ENCODE results near the gene MAFB. TPM values are rescaled to one million over a fixed set of nuclear protein-coding genes. Genes with fewer than 3 reads are reported as not detected.
"Not testable (repeated sequence)": the region's sequence is repeated elsewhere in the genome, so short reads cannot be mapped to it uniquely, and the experiment has no call there.

The MAFB gene
- 20.6 TPM for total RNA-seq

GRCh38 chr20:40689100-40689942 lies at the start of gene MAFB:
Gene MAFB (minus strand): TSS chr20:40689236. CDS start chr20:40688850, 386 bp downstream.
- DNase-seq, result peak; percentile 92

- not testable (repeated sequence) for DNase-seq
These were observed 47.4 kb upstream of the MAFB start for GRCh38 chr20:40736468-40736867.

DNA sequence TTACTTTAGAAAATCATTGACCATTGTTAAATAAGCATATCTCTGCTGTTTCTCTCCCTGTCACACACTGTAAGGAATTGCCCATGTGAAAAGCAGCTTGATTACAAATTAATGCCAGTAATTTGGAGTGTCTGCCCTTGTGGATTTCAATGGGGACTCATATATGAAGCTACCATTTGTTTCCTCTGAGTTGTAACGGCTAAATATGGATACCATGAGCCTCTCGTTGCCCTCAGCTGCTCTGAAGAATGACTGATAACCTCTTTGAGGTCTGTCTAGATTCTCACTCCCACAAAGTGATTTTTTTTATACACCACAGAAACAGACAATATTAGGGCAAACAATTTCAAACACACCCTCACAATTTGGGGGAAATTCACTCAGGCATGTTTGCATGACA lies 40.0 kb upstream of the MAFB start:
- DNase-seq, result no peak

DNA sequence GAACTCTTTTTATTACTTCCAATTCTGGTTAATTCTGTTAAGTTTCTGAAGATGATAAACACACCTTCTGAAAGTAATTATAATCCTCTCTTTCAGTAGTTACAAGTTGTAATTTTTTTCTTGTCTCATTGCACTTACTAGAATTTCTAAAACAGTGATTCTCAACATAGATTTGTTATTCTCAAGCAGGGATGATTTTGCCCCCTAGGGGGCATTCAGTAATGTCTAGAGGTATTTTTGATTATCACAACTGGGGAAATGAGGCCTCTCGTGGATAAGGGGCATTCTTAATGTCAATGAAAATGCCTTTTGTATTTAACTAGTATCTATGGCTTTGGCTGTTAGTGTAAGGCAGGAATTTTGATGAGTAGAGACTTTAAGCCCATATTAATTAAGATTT lies 39.4 kb upstream of the MAFB start:
- no peak for DNase-seq

DNA sequence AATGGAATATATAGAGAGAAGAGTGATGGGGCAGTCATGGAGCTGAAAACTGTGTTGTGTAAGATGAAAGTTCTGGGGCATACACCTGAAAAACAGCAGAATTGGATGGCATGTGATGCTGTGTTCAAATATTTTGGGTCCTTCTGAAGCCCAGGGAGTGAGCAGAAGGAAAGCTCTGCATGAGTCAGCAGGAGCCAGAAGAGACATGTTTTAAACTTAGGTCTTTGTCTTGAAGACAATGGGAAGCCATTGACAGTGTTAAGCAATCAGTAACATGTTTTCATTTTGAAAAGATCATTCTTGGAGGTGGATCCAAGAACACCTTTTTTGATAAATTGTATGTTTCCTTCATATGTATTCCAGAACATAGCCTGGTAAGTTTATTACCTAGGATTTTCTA lies 38.9 kb upstream of the MAFB start:
- no peak for DNase-seq

GRCh38 chr20:40726776-40727175 lies 37.7 kb upstream of the MAFB start:
- DNase-seq, result no peak

GRCh38 chr20:40724566-40724965 lies 35.5 kb upstream of the MAFB start:
- no peak for DNase-seq

DNA sequence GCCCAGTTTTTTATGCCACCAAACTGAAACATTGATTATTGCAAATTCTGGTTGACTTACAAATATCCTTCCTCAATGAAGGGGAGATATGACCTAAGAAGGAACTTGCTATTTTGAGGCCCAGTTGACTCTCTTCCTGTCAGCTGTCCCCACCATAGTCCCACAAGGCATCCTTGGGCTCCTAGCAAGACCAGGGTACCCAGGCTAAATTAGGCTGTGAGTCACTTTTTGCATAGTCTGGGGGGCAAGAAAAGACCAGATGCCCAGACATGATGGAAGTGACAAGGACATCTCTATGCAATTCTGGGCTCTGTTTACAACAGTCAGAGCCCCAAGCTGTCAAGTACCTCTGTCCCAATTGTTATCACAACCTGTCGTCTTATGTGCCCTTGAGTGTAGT lies 31.8 kb upstream of the MAFB start:
- DNase-seq, result no peak

DNA sequence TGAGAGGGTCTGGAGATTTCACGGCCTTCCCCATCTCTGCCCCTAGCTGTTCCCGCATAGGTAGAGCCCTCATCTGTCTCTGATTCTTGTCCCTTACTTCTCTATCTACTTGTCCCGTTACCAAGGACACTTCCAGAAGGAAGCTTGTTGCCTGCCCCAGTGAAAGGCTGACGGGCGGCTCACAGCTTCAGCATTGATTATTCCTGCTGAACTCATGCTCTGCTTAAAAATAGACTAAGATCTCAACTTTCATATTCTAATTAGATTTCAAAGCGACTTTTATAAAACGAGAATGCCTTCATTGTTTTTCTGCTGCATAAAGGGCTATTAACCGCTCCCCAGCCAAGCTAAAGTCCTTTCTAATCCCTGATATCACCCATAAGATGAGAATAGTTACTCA lies 31.1 kb upstream of the MAFB start:
- no peak for DNase-seq

DNA sequence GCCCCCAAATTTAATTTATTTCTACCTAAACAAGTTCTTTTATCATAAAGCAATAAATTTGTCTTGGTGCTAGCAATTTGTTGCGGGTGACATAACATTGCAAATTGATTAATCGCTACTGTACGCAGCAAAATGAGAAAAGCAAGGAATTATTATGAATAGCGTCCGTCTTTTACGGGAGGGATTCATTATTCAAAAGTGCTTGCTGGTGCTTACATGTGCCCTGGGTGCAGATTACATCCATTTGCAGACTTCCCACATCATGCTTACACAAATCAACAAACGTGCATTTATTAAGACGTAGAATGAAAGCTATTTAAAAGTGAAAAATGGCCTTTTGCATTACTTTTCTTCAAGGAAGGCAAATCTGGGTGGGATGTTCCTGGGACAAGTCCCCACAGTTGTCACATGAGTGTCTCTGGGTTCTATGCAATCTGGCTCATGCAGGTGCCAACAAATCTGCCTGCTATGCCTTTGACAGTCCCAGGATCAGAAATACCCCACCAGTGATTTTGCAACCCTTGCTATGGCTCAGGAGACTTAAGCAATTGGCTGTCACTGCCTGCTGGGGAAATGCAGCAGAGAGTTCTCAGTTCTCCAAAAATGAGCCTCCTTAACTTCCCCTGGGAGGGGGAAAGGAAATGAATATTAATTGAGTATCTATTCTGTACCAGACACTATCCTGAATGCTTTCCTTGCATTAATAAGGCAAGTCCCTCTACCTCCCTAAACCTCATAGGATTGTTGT lies 30.1 kb upstream of the MAFB start:
- DNase-seq, result no peak

DNA sequence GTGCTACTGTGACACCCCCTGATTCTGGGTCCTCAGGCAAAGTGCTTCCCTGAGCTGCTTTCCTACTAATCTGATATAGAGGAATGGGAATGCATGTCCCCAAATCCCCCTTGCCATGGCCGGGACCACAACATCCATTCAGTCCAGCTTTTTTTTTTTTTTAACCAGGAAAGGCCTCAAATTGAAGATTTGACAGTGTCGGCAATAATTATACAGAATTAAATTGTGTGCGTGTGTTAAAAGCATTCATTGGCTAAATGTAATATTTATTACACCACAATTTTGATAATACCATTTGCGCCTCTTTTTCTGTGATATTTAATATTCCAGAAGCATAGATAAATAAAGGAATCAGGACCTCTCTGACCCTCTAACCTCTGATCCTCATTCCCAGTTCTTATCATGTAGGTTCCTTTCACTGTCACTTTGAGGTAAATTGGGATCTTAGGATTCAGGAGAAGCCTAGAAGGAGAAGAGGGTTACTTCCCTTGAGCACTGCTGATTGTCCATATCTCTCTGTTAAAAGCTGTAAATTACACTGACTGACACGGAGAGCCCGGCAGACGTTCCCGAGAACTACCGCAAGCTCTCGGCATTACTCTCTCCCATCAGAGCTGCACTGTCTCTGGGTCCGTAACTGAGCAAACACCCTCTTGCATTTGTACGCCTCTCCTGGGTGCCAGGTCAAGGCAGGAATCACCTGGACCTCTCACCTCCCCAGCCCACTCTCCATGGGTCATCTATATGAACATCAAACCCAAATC lies 29.4 kb upstream of the MAFB start:
- no peak for DNase-seq

- no peak for DNase-seq
These were observed 28.4 kb upstream of the MAFB start for GRCh38 chr20:40717343-40717865.

DNA sequence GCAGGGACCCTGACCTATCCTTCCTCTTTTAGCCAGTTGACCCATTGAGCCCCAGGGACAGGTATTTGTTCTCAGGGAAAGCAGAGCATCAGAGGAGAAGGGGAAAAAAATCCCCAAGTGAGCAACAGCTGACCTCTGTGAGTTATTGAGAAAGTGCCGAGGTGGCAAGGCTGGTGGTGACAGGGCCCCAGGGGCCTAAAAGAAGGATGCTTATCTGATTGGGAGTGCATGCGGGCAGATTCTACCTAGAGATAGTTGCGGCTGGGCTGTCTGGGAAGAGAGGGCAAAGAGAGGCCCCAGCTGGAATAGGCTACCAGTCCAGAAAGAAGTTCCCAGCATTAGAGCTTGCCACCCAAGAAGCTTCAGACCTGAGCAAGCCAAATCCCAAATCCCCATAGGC lies 26.5 kb upstream of the MAFB start:
- DNase-seq, result no peak

DNA sequence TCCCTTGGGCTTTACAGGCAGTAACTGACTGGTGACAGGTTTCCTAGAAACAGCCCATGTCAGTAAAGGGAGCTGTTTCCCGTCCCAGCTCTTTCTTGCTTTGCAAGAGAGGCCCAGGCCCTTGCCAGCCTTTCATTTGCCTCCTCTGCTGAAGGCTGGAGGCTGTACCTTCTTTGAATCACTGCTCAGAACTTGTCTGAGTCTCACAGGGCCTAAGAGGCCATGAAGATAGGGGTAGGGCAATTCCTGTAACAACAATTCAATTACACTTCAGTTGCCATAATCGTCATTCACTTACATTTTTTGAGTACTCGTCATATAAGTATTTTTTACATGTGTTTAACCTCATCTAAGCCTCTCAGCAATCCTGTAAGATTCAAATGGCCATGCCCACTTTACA lies 25.9 kb upstream of the MAFB start:
- no peak for DNase-seq

DNA sequence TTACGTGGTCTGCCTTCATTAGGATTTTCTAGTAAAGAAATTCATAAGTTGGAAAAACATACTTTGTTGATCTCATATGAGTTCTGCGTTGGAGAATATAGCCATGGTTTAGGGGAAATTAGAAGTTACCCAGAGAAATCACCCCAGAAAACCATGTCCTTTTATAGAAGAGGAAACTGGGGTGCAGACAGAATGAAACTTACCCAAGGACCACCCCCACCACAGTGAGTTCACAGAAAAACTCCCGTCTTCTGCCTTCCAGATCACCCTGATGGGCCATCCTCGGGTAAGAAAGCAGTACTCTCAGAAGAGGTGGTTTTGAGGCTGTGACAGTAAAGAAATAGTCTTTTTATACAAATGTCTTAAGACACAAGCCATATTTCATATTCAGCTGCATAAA lies 25.1 kb upstream of the MAFB start:
- DNase-seq, result no peak

- DNase-seq, result no peak
These were observed 24.5 kb upstream of the MAFB start for GRCh38 chr20:40713508-40713907.

DNA sequence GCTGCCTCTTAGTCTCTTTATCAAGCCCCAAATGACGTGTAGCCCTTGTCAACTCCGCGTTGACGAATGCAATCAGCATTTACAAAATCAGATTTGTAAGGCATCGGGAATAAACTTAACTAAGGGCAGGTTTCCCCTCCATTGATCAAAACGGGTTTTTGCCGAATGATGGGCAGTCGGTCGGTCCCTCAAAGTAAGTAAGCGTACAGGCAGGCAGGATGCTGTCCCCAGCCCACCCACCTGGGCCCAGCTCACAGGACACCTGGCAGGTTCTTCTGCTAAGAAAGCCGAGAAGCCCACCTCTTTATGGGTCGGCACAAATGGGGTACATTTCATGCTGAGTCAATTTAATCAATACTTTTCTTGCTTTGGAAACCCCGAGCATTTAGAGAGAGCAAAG lies 22.0 kb upstream of the MAFB start:
- no peak for DNase-seq

- no peak for DNase-seq
These were observed 21.6 kb upstream of the MAFB start for GRCh38 chr20:40710603-40711002.

DNA sequence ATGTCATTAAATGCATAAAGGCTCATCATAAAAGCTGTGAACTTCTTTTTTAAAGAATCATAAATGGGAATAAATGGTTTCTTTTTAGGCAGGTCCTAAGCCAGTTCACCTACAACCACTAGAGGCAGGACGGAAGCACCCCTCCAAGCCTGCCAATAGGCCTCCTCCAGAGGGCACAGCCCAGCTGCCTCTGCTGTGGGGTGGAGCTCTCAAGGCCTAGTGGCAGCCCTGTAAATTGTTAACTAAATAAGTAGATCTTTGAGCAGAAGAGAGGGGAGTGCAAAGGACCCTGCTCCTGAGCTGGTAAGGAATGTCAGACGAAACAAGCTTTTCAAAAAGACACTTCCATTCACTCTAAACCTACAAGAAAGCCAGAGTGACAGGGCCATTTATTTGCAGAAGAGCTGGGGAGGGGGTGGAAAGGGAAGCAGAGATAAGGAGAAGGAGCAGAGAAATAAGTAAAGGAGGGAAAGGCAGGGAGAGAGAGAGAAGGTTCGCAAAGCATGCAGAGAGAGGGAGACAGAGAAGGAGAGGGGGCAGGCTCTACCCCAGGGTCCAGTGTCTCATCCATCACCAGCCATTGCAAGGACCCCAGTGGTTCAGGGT lies 18.0 kb upstream of the MAFB start:
- DNase-seq, result no peak

- no peak for DNase-seq
These were observed 16.4 kb upstream of the MAFB start for GRCh38 chr20:40705413-40705812.

DNA sequence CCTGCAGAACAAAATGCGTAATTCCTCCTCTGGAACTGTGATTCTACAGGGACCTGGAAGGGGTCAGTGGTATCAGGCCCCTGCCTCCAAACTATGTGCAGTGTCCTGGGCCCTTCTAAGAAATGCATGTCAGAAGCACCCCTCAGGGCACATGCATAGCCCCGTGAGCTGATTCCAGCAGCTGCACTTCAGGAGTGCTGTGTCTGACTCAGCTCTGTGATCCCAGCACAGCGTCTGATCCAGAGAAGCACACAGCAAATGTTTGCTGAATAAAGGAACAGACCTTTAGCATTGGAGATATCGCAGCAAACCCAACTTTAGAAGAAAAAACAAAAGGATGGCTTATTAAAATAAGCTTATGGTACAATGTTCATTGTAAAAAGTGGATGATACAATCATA lies 15.8 kb upstream of the MAFB start:
- no peak for DNase-seq

DNA sequence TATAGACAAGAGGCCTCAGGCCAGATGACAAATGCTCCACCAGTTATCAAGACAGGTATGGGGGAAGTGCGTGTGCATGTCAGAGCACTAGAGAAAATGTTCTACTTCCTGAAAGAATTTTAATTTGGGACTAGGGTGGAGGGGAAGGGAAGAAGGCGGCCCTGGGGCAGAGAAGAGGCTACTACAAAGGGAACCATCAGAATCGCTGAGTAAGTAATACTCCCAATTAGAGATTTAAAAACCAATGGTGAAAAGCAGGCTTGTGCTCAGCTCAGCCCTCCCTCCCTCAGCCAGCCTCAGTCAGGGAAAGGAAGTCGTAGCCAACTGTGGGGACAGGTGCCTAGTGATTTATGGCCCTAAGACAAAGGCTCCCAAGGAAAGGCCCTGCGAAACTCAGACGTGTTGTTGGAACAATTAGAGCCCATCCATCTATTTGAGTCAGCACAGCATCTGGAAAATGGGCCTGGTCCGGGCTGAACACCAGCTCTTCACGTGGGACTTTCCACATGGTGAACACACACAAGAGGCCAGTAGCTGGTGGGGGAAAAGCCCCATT lies 15.0 kb upstream of the MAFB start:
- DNase-seq, result no peak
